ENCODE measurements around the gene ZNF501.

The ZNF501 gene

DNA sequence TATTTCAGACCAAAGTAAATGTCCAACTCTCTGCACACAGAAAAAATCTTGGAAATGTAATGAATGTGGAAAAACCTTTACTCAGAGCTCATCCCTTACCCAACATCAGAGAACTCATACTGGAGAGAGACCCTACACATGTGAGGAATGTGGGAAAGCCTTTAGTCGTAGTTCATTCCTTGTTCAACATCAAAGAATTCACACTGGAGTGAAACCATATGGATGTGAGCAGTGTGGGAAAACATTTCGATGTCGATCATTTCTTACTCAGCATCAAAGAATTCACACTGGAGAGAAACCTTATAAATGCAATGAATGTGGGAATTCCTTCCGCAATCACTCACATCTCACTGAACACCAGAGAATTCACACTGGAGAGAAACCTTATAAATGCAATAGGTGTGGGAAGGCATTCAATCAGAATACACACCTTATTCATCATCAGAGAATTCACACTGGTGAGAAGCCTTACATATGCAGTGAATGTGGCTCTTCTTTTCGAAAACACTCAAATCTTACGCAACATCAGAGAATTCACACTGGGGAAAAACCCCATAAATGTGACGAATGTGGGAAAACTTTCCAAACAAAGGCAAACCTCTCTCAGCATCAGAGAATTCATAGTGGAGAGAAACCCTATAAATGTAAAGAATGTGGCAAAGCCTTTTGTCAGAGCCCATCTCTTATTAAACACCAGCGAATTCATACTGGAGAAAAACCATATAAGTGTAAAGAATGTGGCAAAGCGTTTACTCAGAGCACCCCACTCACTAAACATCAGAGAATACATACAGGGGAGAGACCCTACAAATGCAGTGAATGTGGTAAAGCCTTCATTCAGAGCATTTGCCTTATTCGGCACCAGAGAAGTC lies 8.0 kb upstream of the ZNF501 start:
- DNase-seq (ENCODE audit: low read depth), result peak; percentile 24
- no peak overlapping the region for H3K4me3 ChIP-seq (ENCODE audit: low read depth, low read length)
- TF ChIP-seq CTCF (conservative IDR thresholded peaks at IDR 0.05; ENCODE audit: low read depth, low read length), result no peak

DNA sequence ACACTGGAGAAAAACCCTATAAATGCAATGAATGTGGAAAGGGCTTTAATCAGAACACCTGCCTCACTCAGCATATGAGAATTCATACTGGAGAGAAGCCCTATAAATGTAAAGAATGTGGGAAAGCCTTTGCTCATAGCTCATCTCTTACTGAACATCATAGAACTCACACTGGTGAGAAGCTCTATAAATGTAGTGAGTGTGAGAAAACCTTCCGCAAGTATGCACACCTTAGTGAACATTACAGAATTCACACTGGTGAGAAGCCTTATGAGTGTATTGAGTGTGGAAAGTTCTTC lies 7.4 kb upstream of the ZNF501 start:
- DNase-seq (ENCODE audit: low read depth), result no peak
- no peak overlapping the region for H3K4me3 ChIP-seq (ENCODE audit: low read depth, low read length)
- TF ChIP-seq CTCF (conservative IDR thresholded peaks at IDR 0.05; ENCODE audit: low read depth, low read length), result no peak

DNA sequence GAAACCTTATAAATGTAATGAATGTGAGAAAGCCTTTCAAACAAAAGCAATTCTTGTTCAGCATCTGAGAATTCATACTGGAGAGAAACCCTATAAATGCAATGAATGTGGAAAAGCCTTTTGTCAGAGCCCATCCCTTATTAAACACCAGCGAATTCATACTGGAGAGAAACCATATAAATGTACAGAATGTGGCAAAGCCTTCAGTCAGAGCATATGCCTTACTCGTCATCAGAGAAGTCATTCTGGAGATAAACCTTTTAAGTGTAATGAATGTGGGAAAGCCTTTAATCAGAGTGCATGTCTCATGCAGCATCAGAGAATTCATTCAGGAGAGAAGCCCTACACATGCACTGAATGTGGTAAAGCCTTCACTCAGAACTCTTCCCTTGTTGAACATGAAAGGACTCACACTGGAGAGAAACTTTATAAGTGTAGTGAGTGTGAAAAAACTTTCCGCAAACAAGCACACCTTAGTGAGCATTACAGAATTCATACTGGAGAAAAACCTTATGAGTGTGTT lies 5.3 kb downstream of the ZNF501 start:
- no peak overlapping the region for H3K4me3 ChIP-seq (ENCODE audit: low read depth, low read length)
- no peak for DNase-seq (ENCODE audit: low read depth)
- TF ChIP-seq CTCF (conservative IDR thresholded peaks at IDR 0.05; ENCODE audit: low read depth, low read length), result no peak

GRCh38 chr3:44761101-44761423 lies 31.6 kb downstream of the ZNF501 start:
- TF ChIP-seq CTCF (conservative IDR thresholded peaks at IDR 0.05; ENCODE audit: low read depth, low read length), result no peak
- peak; percentile 6 for DNase-seq (ENCODE audit: low read depth)
- peak overlapping the region; percentile 71 for H3K4me3 ChIP-seq (ENCODE audit: low read depth, low read length)

GRCh38 chr3:44761424-44762169 lies 32.2 kb downstream of the ZNF501 start, which contains the start of the genes KIAA1143 and KIF15:
Gene KIAA1143 (minus strand): TSS chr3:44761619. CDS start chr3:44761602, 17 bp downstream.
Gene KIF15 (plus strand): TSS chr3:44761794. CDS start chr3:44761866, 72 bp downstream.
- TF ChIP-seq CTCF (conservative IDR thresholded peaks at IDR 0.05; ENCODE audit: low read depth, low read length), result no peak
- DNase-seq (ENCODE audit: low read depth), result peak; percentile 97

DNA sequence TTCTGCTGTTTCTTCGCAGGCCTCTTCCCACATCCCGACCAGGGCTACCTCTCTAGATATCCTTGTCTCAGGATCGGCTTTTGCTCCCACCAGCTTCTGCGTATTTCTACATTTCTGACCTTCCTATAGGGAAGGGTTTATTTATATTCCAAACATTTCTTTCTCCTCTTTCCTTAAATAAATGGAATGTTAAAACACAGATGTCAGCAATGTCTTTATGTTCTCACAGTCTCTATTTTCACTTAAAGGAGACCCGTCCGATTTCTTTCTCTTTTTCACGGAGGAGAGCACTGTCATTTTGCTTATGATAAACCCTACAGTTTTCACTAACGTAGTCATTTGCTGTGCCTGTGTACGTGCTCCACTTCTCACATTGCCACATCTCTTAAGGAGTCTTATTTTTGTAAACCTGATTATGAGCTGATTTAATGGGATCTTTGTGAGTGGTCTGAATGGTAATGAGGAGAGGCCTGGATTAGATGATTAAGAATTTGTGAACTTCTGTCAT lies 32.8 kb downstream of the ZNF501 start:
- H3K4me3 ChIP-seq (ENCODE audit: low read depth, low read length), result peak overlapping the region; percentile 71
- DNase-seq (ENCODE audit: low read depth), result peak; percentile 20
- no peak for TF ChIP-seq CTCF (conservative IDR thresholded peaks at IDR 0.05; ENCODE audit: low read depth, low read length)

More at GRCh38 chr3:44761424-44762169, 32.2 kb downstream of the ZNF501 start, which contains the start of the genes KIAA1143 and KIF15:
- peak within 1 kb of the TSS; percentile 71 for H3K4me3 ChIP-seq (ENCODE audit: low read depth, low read length)
